Gastrocnemius medialis (tissue), 4 donors: Measurements from ENCODE around the gene ADARB2.

Experiments
- CTCF ChIP-seq, 5 experiments: fragments of 450-650 bp in 3 of 5; fragments of 200-600 bp in 2 of 5; sonication (generic) in 2 of 5; IDR thresholded peaks in 4 of 5; conservative IDR thresholded peaks in 1 of 5; 1 replicate in 4 of 5; 2 replicates in 1 of 5; pipeline ENCODE4 v1.5.1; 2016 to 2019; ENCODE audit warnings: antibody characterized with exemption in 5 of 5, mild to moderate bottlenecking in 3 of 5, moderate library complexity in 3 of 5
- POLR2A ChIP-seq, 2 donors: fragments of 450-650 bp; IDR thresholded peaks; one replicate each; pipeline ENCODE4 v1.6.1; 2017; ENCODE audit warnings: antibody characterized with exemption in 2 of 2, mild to moderate bottlenecking in 2 of 2, moderate library complexity in 2 of 2

- TF ChIP-seq POLR2A (IDR thresholded peaks at IDR 0.05) = no peak
- TF ChIP-seq CTCF (IDR thresholded peaks at IDR 0.05 in 4 of 5, conservative IDR thresholded peaks at IDR 0.05 in 1 of 5) = no peak
Observed at GRCh38 chr10:1316121-1316808, 421.1 kb downstream of the ADARB2 start.
